Measurements from ENCODE around the gene TMEM60.

The TMEM60 gene

GRCh38 chr7:77770316-77770715, 27.9 kb downstream of the TMEM60 start:
- DNase-seq (ENCODE audit: low spot score): no peak

GRCh38 chr7:77766801-77767605, 31.2 kb downstream of the TMEM60 start:
- DNase-seq (ENCODE audit: low spot score): no peak

- no peak for DNase-seq (ENCODE audit: low spot score)
Measured at GRCh38 chr7:77765906-77766800, 32.1 kb downstream of the TMEM60 start.

- DNase-seq (ENCODE audit: low spot score): no peak
Measured at GRCh38 chr7:77765481-77765880, 32.8 kb downstream of the TMEM60 start.

DNA sequence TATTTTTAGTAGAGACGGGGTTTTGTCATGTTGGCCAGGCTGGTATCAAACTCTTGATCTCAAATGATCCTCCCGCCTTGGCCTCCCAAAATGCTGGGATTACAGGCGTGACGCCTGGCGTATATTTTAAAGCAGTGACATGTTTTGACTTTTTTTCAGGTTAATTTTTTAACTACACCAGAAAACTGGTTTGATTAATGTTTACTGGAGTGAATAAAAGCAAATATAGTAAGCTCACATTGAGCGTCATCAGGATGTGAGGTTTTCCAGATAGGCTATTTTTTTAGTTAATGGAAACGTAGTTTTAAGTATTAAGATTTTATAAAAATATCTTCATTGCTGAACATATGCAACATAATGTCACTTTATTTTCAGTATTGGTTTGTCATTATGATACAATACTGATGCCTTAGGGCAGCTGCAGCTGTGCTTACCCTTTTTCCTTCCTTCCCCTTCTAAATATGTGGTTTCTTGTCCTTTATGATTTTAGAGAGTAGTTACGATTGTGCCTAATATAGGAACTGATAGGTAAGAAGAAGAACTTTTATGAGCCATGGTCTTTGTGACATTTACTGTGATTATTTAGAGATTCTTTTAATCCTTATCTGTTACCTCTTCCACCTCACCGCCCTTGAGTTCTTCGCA, 37.3 kb downstream of the TMEM60 start:
- DNase-seq (ENCODE audit: low spot score): no peak

- DNase-seq (ENCODE audit: low spot score): peak; percentile 81
Measured at GRCh38 chr7:77759294-77759889, 38.8 kb downstream of the TMEM60 start.

DNA sequence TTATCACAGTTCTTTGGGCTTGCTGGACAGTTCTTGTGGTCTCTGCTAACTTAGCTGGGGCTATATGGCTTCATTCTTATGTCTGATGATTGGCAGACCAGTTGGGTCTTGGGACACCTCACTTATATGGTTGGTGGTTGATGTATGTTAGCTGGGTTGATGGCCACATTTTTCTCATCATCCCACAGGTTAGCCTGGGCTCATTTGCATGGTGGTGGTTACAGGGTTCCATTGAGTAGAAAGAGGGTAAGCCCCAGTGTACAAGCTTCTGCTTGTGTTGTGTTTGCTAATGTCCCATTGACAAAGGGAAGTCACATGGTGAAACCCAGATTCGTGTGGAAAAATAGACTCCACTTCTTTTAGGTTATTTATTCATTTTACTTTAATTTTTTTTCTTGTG, 40.6 kb downstream of the TMEM60 start:
- no peak for DNase-seq (ENCODE audit: low spot score)

DNA sequence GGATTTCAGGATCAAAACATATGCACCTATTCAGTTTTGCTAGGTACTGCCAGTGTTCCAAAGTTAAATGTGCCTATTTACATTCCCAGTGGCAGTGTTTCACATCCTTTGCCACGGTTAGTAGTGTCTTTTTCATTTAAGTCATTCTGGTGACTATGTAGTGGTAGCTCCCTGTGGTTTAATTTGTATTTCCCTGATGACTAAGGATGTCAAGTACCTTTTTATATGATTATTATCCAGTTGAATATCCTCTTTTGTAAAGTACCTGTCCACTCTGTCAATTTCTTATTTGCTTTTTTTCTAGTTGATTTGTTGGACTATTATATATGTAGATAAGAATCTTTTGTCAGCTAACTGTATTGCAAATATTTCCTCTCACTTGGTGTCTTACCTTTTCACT, 45.1 kb downstream of the TMEM60 start:
- DNase-seq (ENCODE audit: low spot score): no peak

DNA sequence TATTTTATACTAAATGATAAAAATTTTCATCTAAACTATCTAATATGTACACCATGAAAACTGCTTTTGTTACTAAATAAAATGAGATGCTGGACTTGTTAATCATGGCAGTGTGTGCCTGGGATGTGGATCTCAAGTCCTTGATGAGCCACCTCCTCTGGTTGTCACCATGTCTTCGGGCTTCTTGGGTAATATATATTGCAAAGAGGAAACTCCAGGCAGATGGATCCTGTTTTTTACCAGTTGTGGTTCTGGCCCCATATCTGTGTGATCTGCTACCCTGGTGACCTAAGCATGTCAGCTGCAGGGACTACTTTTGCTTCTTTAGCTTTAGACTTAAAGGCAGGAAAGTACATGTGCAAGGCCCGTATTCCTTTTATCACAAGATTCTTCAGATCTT, 46.2 kb downstream of the TMEM60 start:
- peak; percentile 40 for DNase-seq (ENCODE audit: low spot score)

DNA sequence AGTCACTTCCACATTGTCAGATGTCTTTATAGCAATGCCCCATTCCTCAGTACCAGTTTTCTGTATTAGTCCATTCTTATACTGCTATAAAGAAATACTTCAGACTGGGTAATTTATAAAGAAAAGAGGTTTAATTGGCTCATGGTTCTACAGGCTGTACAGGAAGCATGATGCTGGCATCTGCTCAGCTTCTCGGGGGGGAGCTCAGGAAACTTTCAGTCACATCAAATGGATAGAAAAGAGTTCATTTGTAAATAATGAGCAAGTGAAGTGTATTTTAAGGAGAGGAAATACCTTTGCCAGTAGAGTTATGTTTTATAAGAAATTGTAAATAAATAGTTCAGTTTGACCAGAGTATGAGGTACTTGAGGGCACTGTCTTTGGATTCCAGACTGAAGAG, 50.5 kb downstream of the TMEM60 start:
- no peak for DNase-seq (ENCODE audit: low spot score)

GRCh38 chr7:77747178-77747577, 51.1 kb downstream of the TMEM60 start:
- DNase-seq (ENCODE audit: low spot score): no peak

GRCh38 chr7:77746824-77747165, 51.4 kb downstream of the TMEM60 start:
- DNase-seq (ENCODE audit: low spot score): no peak

GRCh38 chr7:77746164-77746823, 51.9 kb downstream of the TMEM60 start:
- no peak for DNase-seq (ENCODE audit: low spot score)

DNA sequence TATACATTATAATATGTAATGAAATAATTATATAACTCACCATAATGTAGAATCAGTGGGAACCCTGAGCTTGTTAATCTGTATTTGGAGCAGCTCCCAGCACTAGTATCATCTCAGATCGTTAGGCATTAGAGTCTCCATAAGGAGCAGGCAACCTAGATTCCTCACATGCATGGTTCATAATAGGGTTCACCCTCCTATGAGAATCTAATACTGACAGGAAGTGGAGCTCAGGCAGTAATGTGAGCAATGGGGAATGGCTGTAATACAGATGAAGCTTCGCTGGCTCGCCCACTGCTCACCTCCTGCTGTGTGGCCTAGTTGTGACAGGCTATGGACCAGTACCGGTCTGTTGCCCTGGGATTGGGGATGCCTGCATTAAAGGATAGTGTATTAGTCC, 52.5 kb downstream of the TMEM60 start:
- no peak for DNase-seq (ENCODE audit: low spot score)
